GM19035 (cell line): ENCODE results near the gene EMX1.

ENCODE experiments used
- ATAC-seq: cut with Tn5 transposase; IDR thresholded peaks from one replicate; pipeline ENCODE4 v1.9.1; 2021; ENCODE audit not compliant: unreplicated experiment

Gene EMX1

DNA sequence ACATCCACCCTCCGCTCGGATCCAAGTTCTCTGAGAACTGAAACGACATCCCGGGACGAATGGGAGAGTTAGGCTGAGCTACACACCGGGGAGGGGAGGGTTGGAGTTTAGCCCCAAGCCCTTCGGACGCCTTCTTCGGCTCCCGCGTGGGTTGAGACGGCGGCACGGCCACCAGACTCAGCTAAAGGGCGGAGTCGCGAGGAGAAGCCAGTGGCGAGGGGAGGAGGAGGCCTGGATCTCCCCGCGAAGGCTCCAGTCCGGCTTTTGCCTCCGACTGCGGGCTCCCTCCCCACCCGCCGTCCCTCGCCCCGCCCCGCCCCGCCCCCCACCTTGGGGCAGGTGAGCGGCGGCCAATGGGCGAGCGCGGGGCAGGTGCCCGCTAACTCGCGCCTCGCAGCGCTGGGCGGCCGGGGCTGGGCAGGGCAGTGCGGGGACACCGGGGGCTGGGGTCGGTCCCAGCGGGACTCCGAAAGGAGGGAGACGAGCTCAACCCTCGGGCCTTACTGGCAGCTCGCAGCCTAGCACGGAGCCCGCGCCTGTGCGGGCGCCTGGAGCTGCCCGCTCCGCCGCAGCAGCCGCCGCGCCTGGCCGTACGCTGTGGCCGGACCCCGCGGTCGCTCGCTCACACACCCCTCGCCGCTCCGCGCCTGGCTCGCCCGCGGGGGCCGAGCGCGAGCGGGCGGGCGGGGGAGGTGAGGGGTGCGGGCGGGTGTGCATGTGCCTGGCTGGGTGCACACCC is at the start of gene EMX1:
TSS of gene EMX1 (plus strand) at position 382 of the 739 bp plus-strand sequence. CDS start at position 716, 334 bp downstream.
- ATAC-seq: peak; percentile 52

DNA sequence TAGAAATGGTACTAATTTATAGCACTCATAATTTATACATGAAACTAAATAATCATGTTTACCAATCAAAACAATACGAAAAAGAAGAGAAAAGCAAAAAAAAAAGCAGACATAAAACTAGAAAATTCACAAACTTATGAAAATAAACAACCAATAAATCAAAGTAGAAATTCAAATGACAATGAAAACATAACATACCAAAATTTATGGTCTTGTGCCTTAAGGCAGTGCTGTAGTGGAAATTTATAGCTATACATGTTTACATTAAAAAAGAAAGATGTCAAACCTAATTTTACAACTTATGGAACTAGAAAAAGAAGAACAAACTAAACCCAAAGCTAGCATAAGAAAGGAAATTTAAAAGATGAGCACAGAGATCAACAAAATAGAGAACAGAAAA is 46.3 kb upstream of the EMX1 start:
- ATAC-seq: no peak

DNA sequence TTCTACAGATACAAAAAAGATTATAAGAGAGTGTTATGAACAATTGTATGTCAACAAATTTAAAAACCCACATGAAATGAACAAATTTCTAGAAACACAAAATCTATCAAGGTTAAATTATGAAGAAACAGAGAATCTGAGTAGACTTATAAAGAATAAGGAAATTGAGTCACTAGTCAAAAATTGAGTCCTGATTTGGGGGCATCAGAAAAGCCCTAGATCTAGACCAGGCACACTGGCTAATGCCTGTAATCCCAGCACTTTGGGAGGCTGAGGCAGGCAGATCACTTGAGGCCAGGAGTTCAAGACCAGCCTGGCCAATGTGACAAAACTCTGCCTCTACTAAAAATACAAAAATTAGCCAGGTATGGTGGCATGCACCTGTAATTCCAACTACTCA is 45.4 kb upstream of the EMX1 start:
- ATAC-seq: no peak

DNA sequence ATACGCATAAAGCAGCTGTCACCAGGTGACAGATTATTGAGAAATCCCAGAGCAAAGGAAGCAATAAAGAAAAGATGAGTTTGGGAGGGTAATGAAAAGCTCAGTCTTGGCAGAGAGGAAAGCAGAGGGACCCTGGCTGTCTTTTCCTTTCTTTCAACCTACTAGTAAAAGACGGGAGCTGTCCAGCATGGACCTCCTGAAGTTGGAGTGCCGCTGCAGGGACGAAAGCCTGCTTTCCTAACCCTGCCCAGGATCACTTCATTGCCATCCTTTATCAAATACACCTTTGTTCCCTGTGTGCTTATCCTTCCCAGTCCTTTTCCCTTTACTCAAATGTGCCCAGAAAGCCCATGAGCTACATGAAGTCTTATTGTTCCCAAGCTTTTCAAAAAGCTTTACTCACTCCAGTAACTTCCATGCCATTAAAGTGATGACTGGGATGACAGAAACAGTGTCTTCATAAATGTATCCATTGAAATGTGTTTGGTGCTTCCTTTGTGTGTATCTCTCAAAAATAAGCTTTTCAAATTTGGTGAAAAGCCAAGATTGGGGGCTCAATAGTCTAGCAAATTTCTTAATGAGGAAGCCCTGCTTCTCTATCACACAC is 33.9 kb upstream of the EMX1 start:
- ATAC-seq: no peak

DNA sequence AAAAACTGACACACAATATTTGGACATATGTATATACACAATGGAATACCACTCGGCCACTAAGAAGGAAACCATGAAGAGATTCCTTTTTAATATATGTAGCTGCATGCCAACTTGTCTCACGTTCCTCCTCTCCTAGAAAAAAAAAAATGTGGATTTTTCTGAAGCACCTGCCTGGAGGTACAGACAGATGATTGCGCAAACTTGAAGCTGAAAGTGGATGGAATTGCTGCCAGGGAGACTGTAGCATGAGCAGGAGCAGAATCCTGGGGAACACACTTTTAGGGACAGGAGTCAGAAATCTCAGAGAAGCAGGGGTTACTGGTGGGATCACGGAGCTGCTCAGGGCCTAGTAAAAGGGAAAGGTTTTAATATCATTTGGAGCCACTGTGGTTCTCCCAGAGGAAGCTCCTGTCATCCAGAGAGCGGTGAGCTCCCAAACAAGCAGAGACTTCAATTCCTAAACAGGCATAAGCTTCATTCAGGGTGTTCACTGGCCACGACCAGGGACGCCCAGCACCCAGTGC is 30.8 kb upstream of the EMX1 start:
- no peak for ATAC-seq

DNA sequence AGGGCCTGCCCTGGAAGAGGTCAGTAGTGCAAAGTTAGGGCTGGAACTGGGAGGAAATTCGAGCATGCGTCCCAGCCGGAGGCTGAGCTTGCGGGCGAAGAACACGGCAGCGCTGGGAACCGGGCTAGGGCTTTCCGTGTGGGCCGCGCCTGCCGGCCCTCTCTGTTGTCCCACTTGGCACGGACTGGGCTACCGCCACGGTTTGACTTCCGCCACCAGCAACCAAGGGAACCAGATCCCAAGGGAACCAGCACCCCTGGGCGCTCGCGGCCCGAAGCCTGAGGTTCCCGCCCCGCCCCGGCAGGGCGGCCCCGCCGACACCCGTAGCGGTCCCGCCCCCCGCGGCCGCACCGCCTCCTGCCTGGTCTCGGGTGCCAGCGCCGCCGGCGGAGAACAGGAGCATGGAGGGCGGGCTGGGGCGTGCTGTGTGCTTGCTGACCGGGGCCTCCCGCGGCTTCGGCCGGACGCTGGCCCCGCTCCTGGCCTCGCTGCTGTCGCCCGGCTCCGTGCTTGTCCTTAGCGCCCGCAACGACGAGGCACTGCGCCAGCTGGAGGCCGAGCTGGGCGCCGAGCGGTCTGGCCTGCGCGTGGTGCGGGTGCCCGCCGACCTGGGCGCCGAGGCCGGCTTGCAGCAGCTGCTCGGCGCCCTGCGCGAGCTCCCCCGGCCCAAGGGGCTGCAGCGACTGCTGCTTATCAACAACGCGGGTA is 30.1 kb upstream of the EMX1 start, which contains the start of gene SPR:
TSS of gene SPR (plus strand) at position 377 of the 708 bp plus-strand sequence. CDS start at position 402, 25 bp downstream.
- peak; percentile 87 for ATAC-seq

DNA sequence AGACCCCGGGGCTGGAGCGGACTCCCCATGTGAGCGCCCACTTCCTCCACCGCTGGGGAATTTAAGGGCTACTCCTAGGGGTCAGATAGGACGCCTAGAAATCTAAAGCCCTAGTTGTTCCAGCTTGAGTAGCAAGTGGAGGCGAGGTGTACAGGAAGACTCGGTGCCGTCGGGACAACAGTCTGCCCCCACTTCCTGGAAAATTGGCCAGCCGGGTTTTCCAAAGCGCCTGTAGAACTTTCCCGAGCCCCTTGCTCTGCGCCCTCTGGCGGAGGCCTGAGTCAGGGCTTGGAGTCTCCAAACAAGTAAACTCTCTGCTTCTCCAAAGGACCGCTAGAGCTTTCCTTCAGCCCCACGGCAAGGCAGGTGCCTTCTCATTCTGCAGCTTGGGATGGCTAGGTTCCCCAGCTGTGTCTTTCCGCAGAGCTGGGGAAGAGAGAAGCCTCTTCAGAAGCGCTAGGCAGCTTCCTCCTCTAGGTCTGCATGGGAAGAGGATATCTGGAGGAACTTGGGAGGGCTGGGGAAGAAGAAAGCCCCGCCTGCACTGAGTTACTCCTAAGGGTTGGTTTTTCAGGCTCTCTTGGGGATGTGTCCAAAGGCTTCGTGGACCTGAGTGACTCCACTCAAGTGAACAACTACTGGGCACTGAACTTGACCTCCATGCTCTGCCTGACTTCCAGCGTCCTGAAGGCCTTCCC is 29.4 kb upstream of the EMX1 start:
- peak; percentile 39 for ATAC-seq

DNA sequence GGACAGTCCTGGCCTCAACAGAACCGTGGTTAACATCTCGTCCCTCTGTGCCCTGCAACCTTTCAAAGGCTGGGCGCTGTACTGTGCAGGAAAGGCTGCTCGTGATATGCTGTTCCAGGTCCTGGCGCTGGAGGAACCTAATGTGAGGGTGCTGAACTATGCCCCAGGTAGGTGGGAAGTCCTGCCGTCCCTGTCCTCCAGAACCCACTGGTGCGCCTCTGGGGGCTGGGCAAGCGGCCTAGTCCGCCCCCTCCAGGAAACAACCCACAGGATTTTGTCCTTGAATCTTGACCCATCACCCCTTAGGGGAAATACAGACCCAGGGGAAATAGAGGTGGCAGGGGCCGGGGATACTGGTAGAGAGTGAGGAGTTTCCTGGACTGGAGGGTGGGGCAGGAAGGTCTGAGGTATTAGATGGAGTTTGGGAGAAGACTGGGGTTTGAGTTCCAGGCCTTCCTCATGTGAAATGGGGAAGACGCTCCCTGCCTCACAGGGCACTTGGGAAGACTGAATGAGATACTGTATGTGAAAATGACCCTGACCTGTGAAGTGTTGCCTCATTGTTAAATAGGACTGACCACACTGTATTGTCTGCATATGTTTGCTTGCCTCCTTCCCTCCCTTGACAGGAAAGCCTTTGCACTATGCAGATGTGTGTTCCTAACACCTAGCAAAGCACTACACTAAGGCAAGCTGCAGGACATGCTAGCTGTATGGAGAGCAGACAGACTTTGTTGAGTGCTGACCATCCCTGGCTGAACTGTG is 28.7 kb upstream of the EMX1 start:
- ATAC-seq: no peak

DNA sequence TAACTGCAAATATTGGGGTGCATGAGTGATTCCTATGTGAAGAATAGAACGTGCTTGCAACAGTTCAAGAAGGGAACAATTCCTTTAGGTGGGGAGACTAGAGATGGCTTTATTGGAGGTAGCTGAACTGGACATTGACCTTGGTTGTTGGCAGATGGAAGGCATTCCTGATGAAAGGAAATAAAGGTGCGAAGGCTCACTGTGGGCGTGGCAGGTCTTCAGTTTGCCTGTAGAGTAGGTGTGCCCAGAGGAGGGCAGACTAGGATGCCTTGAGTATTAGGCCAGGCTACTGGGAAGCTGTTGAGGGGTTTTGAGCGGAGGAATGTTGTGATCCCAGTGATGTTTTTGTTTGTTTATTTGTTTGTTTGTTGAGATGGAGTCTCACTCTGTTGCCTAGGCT is 27.3 kb upstream of the EMX1 start:
- ATAC-seq: no peak

DNA sequence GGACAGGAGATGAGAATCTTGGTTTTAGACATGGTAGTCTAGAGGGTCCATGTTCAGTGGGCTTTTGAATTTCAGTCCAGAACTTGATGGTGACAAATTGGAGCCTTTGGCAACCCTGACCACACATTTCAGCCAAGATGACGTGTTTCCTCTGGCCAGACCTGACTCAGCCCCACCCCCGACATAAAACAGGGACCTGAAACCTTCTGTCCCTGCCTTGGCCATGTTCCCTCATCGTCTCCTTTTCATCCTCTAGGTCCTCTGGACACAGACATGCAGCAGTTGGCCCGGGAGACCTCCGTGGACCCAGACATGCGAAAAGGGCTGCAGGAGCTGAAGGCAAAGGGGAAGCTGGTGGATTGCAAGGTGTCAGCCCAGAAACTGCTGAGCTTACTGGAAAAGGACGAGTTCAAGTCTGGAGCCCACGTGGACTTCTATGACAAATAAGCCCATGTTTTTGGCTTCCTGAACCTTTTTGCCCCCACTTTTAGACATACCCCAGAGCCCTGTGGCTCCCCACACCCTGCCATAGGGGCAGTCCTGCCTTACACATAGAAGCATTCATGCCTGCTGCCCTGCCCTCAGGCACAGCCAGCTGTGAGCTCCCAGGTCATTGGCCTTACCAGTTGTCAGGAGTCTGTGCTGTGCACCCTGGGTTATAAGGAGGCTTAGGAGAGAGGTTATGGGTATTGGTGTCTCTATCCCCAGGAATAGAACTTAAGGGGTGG is 26.1 kb upstream of the EMX1 start:
- ATAC-seq: no peak

DNA sequence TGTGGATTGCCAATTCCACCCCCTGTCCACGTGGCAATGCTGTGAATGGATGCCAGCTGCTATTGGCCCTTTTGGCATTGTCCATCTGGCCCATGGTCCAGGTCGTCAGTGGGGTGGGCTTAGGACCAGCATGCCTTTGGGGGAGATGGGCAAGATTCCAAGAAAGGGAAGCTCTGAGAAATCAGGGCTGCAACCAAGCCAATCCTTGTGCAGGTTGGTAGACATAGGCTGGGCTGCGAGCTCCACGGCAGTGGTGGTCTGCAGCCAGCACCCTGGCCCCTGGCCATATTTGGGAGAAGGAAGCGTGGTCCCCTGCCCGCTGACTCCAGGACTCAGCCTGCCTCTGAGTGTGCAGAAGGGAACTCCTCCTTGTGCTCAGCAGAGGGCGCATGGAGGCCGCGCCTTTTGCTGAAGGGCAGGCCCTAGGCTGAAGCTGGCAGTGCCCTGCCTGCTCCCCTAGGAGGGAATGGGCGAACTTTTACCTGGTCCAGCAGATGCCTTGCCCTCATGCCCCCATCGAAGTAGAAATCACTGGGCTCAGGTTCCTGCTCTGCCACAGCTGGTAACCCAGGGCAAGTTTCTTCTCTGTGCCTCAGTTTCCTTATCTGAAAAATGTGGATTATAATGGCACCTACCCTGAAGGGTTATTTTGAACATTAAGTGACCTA is 24.7 kb upstream of the EMX1 start:
- ATAC-seq: peak; percentile 50

DNA sequence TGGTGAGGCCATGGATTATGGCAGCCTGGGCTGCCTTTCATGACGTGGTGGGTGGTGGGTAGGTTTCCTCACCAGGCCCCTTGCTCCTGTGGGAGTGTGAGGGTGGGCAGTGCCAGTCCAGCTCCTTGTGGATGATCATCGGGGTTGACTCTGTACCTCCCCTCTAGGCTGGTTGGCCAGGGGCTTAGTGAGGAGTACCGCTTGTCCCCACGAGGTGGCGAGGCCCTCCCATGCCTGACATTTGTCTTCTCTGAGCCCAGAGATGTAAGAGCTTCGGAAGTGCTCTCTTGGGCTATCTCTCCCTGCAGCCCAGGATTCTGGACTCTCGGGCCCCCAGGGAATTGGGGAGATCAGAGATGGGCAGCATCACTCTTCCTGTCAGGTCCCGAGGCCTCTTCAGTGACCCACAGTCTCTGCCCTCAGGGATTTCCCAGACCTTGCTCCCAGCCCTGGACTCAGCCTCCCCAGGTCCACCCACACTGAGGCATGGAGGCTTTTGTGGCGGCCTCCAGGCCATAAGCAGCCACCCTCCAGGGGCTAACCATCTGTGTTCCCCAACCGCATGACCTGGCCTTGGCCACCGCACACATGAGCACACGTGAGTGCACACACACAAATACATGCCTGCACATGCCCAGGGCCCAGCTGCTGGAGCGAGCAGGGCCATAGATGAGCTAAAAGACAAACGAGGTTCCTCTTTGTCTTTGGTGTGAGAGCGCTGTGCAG is 23.6 kb upstream of the EMX1 start:
- peak; percentile 70 for ATAC-seq

DNA sequence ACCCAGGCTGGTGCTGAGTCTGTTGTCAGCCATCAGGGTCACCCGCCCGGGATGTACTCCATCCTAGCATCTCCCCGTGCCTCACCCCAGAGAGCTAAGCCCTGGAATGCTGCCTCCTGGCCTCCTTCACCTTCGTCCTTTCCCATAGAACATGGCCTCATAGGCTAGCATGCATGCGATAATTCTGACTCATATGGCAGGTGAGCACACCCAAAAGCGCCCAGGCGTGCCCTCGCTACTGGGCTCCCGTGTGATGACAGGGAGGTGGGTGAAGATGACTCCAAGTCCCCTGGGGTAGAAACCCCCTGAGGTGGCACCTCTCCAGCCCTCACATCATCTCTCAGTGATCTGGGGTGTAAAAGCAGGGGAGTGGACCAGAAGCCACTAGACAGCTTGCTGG is 22.8 kb upstream of the EMX1 start:
- ATAC-seq: no peak

DNA sequence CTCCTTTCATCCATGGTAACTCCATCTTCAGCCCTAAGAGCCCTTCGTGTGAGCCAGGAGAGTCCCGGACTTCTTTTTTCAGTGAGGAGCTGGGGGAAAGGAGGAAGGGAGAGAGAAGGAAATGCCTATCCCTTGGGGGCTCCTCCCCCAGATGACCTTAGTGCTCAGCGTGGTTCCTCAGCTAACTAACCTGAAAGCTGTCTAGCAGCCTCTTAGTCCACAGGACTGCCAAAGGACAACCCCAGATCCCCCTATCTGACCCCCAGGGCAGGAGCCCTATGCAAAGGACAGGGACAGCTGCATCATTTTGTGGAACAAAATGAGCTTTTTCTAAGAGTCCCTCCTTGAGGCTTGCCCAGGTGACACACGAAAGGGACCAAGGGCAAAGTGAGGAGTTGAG is 22.2 kb upstream of the EMX1 start:
- ATAC-seq: no peak

DNA sequence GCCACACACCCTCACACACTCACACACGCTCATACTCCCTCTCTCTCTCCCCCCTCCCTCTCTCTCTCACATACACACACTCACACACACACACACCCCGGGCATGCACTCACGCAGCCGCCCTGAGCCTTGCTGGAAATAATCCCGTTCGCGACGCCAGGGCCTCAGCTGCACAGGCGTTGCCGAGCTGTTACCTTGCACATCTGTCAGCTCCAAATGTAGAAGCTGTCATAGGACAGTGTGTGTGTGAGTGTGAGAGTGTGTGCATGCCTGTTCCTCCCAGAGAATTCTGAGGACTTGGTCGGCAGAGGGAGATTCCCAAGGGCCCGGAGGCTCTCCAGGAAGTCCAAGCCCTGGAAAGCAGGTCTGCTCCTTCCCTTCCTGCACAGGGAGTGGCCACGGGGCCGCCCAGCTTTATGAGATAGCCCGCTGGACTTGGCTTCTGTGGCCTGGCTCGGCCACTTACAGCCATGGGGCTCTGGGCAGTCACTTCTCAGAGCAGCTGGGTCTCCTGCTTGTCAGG is 21.5 kb upstream of the EMX1 start:
- no peak for ATAC-seq

DNA sequence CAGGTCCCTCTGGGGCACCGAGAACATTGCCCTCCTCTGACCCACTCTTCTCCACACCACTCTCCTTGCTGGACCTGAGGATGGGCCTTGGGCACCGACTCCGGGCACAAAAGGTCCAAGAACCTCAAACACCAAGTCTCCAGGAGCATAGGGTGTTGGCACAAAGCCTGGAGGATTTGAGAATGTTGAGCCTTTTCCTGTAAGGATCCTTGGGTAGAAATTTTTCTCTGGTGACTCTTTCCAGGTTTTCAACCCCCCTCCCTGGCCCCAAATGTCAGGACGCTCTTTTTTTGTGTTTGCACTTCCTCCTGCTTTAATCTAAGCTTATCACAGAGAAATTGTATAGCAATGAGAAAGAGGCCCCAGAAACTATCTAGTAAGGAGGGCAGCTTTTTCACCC is 20.9 kb upstream of the EMX1 start:
- ATAC-seq: no peak

DNA sequence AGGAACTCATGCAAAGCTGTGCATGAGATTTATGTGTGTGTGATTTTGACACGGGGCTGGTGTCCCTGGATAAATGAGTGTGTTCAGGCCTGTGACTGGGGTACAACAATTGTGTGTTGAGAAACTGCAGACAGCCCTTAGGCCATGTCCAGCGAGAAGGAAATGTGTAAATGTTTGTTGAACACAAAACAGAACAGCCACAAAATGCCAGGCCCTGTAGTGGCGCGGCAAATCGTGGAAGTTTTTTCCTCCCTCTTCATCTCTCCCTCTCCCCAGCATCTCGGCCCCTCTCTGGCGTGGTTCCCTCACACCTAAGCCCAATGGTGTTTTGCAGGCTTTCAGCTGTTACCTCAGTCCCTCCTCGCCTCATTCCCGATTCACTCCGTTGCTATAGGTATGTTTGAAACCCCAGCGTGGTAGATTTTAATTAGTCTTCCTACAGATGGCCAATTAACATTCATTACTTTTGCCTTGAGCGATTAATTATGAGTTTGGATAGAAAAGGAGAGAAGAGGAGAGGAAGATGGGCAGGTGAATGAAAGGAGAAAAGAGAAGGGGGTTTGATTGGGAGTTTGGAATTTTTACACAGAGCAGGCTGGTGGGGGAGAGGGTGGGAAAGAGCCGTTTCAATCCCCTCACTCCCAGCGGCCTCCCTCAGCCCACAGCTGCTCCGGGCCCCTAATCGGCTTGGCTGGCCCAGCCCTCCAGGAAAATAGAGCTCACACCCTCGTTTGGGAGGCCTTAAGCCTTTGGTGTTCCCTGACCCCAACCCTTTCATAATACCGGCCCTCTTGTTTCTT is 19.3 kb upstream of the EMX1 start:
- ATAC-seq: no peak

DNA sequence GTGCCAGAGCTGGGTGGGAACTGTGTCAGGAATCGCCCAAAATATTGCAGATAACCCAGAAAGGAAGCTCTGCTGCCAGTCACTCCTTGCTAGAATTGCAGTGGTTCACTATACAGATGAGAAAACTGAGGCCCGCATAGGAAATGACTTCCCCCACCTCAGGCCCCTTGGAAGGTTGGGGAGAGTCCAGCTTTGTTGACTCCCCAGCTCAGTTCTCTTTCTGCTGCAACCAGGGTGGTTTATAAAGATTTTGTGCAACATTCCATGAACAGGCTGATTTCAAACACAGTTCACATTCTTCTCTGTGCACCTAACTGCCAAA is 18.8 kb upstream of the EMX1 start:
- no peak for ATAC-seq
